NCI-H1048 (cell line): Measurements from ENCODE around the gene PREX1.

Experiments
- DNase-seq: peaks from one replicate; lab custom pipeline; 2025; lab: John Stamatoyannopoulos, UW

Gene PREX1

GRCh38 chr20:48680650-48681049, 147.1 kb downstream of the PREX1 start:
- DNase-seq, result no peak

GRCh38 chr20:48679599-48679998, 148.2 kb downstream of the PREX1 start:
- DNase-seq, result peak; percentile 26

DNA sequence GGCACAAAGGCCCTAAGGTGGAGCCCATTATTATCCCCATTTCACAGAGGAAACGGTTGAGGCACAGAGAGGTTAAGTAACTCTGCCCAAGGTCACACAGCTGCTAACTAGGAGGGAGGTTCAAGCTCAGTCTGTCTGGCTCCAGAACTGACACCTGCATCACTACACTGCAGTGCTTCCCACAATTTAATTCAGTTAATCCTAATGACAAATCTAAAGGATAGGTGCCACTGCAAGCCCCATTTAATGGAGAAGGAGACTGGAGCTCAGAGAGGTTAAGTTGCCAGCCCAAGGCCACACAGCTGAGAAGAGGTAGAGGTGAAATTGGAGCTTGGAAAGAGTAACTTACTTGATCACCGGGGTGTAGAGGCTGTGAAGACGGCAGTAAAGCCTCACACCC, 148.8 kb downstream of the PREX1 start:
- DNase-seq, result no peak

DNA sequence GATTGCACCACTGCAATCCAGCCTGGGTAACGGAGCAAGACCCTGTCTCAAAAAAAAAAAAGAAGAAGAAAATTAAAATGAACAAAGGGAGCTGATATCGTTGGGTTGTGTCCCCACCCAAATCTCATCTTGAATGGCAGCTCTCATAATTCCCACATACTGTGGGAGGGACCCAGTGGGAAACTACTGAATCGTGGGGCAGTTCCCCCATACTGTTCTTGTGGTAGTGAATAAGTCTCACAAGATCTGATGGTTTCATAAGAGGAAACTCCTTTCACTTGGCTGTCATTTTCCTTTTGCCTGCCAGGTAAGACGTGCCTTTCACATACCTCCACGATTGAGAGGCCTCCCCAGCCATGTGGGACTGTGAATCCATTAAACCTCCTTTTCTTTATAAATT, 149.4 kb downstream of the PREX1 start:
- DNase-seq, result no peak

DNA sequence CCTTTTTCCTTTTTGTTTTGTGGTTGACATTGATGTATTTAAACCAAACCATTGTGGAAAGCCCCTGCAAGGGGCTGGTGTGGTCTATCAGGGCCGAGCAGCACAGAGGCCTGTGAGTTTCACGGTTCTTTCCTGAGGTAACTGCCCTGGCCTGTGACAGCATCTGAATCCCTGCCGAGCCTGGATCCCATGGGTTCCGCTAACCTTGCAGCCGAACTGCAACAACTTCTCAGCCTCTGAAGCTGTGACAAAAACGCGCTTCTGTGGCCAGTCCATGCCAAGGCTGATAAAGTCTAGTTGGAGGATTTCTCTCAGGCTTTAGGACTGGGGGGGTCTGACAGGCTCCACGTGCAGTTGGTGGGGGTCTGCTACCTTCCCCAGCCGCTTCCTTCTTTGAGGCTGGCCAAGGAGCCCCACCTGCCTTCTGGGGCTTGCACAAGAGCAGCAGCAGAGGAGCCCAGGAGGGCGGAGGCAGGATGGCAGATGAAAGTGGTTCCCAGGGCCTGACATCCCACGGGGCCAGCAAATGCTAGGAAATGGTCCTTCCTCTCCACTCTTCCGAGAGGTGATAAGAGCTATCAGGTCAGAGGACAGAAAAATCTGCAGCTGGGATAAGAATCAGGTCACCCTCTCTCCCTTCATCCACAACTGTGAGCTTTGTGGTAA, 150.9 kb downstream of the PREX1 start:
- DNase-seq, result no peak

GRCh38 chr20:48676125-48676524, 151.7 kb downstream of the PREX1 start:
- no peak for DNase-seq

- no peak for DNase-seq
Measured at GRCh38 chr20:48674461-48674860, 153.3 kb downstream of the PREX1 start.

DNA sequence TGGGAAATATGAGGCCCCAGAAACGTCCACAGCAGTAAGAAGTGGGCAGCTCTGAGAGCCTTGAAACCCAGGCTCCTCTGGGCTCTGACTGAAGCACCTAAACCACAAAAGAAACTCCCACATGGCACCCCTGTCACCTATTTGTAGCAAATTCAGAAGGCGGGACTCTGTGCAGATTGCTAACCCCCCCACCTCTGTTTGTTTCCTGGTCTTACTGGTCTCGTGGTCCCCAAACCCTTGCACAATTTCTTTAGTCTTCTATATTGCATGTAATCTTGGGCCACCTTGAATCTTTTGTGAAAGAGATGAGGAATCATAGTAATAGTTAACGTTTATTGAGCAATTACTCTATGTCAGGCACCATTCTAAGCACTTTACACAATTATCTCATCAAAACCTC, 154.3 kb downstream of the PREX1 start:
- no peak for DNase-seq

GRCh38 chr20:48672324-48672723, 155.5 kb downstream of the PREX1 start:
- no peak for DNase-seq

GRCh38 chr20:48671141-48671540, 156.7 kb downstream of the PREX1 start:
- DNase-seq, result no peak

- DNase-seq, result no peak
Measured at GRCh38 chr20:48669946-48670605, 157.7 kb downstream of the PREX1 start.

- DNase-seq, result no peak
Measured at GRCh38 chr20:48668451-48668946, 159.3 kb downstream of the PREX1 start.

- no peak for DNase-seq
Measured at GRCh38 chr20:48667889-48668413, 159.8 kb downstream of the PREX1 start.

- DNase-seq, result no peak
Measured at GRCh38 chr20:48667481-48667880, 160.3 kb downstream of the PREX1 start.

DNA sequence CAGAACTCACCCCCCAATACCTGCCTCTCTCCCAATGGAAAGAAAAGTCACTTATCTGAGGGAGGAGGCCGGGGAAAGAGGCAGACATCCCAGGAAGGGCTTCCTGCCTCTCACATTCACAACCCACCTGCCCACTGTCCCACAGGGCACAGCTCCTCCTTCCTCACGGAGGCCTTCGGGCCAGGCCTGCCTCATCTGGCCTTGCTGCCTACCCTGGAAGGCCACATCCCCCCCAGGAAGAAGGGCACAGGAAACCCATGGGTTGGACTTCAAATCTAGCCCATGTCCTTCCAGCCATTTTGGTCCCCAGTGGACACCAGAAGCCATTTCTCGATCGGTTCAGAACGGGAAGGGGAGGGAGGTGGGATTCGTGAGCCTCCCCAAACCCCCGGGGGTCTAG, 162.0 kb downstream of the PREX1 start:
- no peak for DNase-seq

- DNase-seq, result no peak
Measured at GRCh38 chr20:48662711-48663110, 165.1 kb downstream of the PREX1 start.

DNA sequence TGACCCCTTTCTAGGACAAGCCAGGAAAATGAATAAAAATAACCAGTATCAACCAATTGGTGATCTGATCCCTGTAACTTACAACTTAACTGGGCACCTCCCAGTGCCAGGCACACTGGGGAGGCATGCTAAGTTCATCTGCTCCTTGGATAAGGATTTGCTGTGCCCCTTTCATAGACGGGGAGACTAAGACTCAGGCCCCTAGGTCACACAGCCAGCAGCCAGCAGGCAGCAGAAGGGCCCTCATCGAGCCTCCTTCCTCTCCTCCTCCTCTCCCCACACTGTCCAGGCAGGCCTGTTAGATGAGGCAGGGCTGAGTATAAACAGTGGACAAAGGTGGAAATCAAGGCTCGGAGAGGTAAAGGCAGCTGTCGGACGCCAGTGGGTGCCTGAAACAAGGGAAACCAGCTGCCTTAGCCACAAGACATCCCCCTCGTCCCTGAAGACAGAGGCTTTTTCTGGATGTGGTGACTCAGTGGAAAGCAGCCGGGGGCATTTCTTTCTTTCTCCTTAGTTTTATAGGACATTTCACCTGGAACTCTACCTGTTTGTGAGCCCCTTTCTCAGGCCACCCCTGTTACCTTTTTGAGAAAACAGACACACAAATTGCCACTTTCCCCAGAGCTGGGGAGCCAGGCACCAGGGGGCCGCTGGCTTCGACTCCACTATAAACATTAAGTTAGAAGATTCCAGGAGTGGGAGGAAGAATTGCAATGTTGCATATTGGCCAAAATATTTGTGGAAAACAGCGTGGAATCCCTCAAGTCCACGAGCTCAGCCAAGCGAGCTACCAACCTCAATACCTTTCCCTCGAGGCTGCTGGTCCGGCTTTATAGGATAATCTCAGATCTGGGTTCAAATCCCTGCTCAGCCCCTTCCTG, 166.0 kb downstream of the PREX1 start:
- DNase-seq, result no peak

DNA sequence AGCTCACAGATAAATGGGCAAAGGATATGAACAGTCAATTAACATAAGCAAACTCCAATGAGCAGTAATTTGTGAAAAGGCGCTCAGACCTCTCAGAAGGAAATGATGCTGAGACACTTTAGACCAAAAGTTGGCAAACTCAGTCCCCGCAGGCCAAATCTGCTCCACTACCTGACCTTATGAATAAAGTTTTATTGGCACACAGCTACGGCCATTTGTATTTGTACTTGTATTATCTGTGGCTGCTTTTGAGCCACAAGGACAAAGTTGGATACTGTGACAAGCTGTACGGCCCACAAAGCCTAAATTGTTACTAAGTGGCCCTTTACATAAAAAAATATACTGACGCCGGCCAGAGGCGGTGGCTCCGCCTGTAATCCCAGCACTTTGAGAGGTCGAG, 167.0 kb downstream of the PREX1 start:
- no peak for DNase-seq

DNA sequence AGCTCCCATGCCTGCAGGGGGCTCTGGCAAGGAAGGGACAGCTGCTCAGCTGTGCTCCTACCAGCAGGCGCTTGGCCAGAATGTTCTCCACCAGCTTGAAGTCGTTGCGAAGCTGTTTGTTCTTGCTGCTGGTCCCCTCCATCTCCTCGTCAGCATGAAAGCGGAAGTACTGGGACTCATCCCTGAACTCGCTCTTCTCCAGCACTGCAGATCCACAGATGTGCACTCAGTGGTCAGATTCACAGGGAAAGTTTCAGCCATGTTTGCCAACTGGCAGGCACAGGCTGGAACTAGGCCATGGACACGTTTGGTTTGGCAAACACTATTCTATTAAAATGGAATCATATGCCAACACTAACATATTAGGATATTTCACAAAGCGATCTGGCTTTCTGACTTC, 167.9 kb downstream of the PREX1 start:
- DNase-seq, result no peak

GRCh38 chr20:48658505-48658904, 169.3 kb downstream of the PREX1 start:
- no peak for DNase-seq

DNA sequence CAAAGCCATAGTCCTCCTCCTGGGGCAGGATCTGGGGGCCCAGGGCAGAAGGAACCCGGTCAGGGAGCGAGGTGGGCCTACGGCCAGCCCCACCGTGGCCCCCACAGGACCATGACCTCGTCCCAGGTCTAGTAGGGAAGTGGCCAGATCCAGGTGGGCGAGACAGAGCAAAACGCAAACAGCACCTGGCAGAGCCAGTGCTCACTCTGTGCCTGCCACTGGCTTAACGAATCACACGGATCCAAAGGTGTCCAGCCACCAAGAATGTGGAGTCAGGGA, 169.7 kb downstream of the PREX1 start:
- no peak for DNase-seq

DNA sequence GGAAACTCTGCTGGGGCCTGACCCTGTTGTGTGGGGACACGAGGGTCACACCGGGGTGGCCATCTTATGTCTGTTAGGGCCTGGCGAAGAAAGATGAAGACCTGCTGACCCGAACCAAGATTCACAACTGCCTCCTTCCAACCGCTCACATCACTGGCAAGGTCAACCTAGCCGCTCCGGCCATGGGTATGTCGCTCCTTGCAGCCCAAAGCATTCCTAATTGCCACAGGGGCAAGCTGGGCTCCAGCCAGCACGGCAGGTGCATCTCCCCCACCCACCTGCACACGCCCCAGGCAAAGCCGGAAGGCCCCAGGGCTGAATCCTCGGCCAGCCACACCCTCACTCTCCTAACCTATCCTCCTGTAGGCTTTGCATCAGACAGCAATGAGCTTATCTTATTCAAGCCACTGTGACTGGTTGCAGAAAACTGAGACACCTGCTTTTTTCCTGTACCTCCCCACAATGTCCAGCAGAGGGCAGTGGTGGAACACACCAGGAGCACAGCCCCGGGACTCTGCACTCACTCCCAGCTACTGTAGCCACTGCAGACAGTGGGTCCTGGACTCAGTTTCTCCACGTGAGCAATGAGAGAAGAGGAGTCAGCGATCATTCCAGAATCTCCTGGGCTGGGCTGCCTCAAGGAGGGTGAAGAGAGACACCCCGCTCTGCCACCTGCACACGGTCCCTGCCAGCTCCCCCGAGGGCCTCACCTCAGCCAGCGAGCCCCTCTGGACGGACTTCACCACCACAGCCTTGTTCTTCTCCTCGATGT, 170.2 kb downstream of the PREX1 start:
- no peak for DNase-seq
